Stimulated activated naive CD4-positive, alpha-beta T cell treated with Interleukin-2 at 50 U/mL for 16 hours (primary cell): ENCODE measurements around the gene HS2ST1.
"Not testable (repeated sequence)": the region's sequence is repeated elsewhere in the genome, so short reads cannot be mapped to it uniquely, and the experiment has no call there.

Source experiments
- DNase-seq: peaks from one replicate; lab custom pipeline; 2025; lab: John Stamatoyannopoulos, UW

The HS2ST1 gene

DNA sequence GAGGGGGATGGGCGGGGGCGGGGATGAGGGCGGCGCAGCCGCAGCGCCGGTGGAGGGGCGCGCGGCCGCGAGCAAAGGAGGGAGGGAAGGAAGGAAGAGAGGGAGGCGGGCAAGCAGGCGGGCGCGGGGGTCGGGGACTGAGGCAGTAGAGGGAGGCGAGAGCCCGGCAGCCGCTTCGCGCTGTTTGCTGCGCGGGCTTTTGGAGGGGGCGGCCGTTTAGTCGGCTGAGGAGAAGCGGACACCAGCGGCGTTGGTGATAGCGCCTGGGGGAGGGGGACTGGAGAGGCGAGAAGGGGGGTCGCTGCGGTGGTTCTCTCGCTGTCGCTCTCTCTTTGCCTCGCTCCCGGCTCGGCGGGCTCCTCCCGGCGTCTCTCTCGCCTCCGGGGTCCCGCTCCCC is at the start of gene HS2ST1:
HS2ST1 (plus strand) TSS at position 35 of the 397 bp plus-strand sequence.
- DNase-seq, result no peak

DNA sequence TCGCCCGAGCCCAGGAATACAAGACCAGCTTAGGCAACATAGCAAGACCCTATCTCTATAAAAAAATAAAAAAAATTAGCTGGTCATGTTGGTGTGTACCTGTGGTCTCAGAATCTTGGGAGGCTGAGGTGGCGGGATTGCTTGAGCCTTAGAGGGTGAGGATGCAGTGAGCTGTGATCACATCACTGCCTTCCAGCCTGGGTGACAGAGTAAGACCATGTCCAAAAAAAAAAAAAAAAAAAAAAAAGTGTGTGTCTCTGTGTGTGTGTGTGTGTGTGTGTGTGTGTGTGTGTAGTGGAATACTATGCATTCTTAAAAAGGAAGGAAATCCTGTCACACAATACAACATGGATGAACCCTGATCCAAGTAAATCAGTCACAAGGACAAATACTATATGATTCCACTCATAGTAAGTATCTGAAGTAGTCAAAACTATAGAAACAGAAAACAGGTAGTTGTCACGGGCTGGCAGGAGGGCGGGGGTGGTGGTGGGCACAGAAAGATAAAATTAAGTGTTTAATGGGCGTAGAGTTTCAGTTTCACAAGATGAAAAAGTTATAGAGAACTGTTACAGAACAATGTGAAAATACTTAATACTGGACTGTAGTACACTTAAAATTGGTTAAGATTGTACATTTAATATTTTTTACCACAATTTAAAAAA is 48.3 kb upstream of the HS2ST1 start:
- peak; percentile 1 for DNase-seq

DNA sequence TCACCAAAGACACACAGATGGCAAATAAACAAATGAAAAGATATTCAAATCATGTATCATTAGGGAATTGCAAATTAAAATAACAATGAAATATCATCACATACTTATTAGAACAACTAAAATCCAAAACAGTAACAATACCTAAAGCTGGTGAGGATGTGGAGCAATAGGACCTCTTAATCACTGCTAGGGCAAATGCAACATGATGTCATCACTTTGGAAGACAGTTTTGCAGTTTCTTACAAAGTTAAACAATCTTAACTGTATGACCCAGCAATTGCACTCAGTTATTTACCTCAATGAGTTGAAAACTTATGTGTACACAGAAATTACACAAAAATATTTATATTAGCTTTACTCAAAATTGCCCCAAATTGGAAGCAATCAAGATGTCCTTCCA is 47.8 kb upstream of the HS2ST1 start:
- no peak for DNase-seq

DNA sequence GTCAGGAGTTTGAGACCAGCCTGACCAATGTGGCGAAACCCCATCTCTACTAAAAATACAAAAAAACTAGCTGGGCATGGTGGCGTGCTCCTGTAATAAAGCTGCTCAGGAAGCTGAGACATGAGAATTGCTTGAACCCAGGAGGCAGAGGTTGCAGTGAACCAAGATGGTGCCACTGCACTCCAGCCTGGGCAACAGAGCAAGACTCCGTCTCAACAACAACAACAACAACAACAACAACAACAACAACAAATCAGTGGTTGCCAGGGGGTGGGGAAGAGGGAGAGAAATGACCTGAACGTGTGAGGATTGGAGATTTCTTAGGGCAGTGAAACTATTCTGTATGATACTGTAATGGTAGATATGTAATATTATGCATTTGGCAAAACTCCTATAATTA is 47.2 kb upstream of the HS2ST1 start:
- not testable (repeated sequence) for DNase-seq

DNA sequence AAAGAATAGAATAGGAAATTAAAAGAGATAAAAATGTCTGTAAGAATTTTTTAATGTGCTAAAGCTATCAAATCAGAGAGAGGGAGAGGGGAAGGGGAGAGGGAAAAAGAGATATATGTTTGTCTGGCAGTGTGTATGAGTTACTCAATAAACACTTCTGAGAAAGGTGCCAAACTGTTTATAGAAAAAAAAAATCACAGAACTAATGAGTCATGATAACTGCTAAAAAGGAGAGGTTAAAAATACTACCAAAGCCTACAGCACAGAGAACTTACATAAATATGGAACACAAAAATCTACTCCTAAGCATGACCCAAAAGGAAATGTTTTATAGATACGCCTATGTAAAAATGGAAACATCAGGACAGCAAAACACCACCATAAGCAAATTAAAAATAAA is 46.0 kb upstream of the HS2ST1 start:
- DNase-seq, result no peak

DNA sequence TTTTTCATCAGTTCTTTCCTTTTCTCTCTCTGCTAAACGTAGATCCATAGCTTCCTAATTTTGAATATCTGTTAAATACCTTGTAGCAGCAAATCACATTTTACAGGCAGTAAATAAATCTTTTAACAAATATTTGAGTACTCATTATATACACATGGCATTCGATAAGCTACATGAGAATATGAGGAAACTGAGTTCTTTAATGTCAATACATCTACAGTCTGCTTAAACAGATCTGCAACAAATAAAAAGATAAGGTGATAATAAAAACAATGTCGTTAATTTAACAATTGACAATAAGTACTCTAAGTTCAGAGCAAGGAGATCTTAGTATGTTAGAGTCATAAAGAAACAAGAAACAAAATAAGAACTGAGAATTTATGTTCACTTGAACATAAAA is 43.4 kb upstream of the HS2ST1 start:
- no peak for DNase-seq

DNA sequence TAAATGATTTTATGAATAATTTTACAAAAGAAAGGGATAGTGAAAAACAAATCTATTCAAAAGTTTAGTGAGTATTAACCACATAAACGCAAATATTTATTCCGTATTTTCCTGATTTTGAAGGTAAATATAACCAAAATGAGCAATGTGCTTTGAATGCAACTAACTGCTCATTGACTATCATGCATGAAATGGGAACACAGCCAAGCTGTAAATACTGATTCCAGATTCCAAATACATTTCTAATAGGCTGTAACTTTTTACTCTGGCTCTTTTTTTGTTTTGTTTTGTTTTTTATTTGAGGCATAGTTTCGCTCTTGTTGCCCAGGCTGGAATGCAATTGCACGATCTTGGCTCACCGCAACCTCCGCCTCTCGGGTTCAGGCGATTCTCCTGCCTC is 42.3 kb upstream of the HS2ST1 start:
- DNase-seq, result no peak

DNA sequence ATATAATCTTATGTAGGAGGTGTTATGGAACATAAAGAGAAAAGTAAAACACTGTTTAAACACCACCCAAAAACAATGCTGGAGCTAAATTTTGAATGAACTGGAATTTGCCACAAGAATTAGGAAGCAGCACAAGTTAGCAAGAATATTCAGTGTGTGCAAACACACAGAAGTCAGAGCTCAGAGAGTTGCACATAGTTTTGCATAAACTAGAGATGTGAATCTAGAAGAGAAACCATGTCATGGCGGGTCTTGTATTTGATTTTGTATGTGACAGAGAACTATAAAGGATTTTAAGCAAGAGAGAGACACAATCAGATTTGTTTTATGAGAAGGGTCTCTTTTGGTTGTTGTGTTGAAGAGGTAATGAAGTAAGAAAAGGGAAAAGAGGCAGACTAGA is 38.7 kb upstream of the HS2ST1 start:
- DNase-seq, result no peak

DNA sequence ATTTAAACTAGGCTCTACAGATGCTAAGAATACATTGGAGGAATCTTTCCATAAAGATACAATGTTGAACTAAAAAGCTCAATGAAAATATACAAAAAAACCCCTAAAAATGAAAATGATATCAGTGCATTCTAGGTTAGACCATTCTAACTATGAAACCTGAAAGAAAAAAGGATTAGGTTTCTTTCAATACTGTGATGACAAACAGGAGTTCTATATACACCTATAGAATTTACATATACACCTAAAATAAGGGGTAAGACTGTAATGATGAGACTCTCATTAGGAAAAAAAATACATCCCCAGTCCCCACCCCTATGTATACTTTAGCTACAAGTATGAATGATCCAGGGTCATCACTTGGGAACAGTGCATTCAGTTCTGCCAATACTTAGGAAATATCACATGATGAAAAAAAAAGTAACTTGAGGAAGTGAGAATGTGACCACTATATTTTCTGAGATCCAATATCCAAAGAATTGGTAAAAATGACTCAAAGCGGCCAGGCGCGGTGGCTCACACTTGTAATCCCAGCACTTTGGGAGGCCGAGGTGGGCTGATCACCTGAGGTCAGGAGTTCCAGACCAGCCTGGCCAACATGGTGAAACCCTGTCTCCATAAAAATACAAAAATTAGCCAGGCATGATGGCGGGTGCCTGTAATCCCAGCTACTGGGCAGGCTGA is 26.8 kb upstream of the HS2ST1 start:
- no peak for DNase-seq

DNA sequence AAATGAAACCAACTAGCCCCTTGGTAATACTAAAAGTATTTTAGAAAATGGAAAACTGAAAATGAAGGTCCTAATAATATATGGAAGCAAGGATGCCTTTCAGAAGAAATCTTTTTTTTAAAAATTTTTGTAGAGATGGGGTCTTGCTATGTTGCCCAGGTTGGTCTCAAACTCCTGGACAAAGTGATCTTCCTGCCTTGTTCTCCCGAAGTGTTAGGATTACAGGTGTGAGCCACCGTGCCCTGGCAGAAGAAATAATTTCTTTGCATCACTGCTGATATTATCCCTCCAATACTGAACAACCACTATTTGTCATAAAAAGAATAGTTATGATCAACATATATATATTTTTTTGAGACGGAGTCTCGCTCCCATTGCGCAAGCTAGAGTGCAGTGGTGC is 26.1 kb upstream of the HS2ST1 start:
- no peak for DNase-seq

DNA sequence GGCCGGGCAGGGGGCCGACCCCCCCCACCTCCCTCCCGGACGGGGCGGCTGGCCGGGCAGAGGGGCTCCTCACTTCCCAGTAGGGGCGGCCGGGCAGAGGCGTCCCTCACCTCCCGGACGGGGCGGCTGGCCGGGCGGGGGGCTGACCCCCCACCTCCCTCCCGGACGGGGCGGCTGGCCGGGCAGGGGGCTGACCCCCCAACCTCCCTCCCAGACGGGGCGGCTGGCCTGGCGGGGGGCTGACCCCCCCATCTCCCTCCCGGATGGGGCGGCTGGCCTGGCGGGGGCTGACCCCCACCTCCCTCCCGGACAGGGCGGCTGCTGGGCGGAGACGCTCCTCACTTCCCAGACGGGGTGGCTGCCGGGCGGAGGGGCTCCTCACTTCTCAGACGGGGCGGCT is 15.0 kb upstream of the HS2ST1 start:
- DNase-seq, result not testable (repeated sequence)

DNA sequence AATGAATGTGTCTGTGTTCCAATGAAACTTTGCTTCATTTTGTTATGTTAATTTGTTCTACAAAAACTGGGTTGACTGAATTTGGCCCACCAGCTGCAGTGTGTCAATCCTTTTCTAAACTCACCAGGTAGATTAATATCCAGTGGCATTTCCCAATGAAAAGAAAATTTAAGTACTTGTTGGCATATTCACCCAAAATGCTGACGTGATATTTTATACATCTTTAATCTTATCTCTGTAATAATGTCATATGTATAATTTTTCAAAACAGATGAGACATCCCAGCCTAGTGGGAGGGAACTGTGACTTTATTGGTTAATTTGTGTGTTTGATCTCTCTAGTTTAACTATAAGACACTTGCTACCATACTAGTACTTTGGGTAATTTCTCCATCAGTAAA is 8.6 kb upstream of the HS2ST1 start:
- no peak for DNase-seq

DNA sequence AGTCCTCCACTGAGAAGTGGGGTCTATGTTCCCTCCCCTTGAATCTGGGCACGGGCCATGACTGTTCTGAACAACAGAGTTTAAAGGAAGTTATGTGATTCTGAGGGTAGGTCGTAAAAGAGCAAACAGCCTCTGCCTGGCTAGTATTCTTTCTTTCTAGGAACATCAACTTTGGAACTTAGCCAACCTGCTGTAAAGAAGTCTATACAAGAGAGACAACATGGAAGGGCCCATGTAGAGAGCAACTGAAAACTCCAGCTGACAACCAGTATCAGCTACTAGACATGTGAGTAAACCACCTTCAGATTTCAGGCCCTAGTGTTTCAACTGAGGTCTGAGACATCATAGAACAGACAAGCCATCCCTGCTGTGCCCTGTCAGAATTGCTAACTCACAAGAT is 8.0 kb upstream of the HS2ST1 start:
- DNase-seq, result no peak

DNA sequence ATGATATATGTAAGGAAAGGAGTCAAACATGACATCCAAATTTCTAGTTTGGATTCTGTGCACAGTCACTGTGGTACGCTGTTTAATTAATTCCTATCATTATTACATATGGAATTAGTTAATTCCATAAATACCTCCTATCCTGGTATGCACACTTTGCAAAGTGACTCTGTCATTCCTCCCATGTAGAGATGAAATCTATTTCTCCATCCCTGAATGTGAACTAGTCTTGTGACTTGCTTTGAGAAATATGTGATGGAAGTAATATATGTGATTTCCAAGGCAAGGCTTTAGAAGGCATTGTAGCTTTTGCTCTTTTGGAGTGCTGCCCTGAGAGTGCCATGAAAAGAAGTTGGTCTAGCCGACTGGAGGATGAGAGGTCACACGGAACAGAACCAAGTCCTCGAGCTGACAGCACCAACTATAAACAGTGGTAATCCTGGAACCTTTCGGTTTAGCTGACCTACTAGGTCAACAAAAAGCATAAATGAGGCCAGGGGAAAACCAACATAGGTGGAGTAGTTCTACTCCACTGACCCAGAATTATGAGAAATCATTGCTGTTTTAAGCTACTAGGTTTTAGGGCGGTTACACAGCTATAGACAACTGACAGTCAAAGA is 2.0 kb upstream of the HS2ST1 start:
- no peak for DNase-seq

DNA sequence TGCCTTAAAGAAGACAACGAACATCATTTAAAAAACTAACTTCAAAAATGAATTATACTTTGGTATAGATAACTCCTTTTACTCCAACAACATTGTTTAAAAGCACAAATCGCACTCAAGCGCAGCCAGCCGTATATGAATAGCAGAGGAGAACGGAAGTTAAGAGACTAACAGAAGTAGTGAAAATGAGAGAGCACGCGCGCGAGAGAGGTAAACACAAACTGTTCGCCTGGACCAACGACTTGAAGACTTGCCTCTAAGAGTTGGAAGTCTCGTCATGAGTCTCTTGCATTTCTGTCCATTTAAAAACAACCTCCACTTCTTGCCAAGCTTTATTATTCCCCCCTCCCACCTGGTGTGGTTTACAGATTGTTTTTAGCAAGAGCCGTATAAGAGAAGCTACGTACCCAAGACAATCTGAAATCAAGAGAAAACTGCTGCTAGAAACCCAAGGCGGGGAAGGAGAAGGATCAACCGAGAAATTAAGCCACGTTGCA is 988 bp upstream of the HS2ST1 start:
- DNase-seq, result peak; percentile 24

DNA sequence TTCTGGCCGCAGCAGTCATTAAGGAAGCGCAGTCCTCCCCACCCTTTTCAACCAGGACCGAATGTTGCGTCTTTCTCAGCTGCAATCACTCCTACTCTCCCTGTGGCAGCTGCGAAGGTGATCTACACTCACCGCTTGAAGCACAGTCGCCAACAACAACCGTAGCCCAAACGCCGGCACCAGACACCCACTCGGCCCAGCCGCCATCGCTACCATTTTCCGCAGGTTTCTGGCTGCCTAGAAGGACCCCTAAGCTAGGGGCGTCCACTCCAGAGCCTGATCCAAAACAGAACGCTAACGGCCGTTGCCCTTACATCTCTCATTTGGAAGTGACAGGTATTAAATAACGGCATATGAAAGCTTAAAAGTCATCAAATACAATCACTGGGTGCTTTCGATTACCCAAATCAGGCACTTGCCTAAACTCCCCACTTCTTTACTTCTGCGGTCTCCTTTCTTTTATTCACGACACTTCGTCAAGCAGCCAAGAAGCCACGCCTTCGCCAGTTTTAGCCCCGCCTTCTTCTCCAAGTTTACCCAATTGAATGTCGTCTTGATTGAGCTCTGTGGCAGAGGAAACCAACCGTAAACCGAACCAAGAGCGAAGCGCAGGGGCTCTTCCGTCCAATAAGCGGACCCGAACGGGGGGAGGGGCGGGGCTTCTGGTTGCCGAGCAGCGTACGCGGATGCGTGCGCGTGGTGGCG is 387 bp upstream of the HS2ST1 start, which contains the start of gene SELENOF:
SELENOF (minus strand) TSS at position 231 of the 705 bp plus-strand sequence; CDS start at position 216, 15 bp downstream.
- peak; percentile 99 for DNase-seq

DNA sequence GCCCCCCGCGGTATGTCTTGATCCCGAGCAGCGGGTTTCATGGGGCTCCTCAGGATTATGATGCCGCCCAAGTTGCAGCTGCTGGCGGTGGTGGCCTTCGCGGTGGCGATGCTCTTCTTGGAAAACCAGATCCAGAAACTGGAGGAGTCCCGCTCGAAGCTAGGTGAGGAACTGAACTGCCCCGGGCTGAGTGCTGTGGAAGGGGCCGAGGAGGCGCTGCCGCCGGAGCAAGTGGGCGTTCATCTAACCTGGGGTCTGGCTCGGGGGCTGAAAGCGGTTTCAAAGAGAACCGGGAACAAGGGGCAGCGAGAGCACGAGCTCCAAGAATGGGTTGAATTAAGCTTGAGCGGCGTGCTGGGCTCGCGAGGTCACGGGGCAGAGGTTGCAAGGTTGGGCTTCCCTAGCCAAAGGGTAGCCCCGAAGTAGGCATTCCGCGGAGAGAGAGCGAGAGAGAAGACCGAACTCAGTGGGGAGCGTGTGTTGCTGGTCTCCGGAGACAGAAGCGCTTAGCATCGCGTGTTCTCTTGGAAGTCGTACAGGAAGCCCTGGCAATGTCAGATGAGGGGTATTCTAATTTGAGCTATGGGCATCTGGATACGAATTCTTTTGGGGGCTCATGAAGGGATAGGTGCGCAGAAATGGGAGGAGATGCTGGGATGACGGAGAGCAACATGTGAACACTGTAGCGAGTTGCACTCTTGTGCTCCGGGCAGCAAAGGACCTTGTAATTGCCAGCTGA is 732 bp downstream of the HS2ST1 start:
- peak; percentile 50 for DNase-seq

DNA sequence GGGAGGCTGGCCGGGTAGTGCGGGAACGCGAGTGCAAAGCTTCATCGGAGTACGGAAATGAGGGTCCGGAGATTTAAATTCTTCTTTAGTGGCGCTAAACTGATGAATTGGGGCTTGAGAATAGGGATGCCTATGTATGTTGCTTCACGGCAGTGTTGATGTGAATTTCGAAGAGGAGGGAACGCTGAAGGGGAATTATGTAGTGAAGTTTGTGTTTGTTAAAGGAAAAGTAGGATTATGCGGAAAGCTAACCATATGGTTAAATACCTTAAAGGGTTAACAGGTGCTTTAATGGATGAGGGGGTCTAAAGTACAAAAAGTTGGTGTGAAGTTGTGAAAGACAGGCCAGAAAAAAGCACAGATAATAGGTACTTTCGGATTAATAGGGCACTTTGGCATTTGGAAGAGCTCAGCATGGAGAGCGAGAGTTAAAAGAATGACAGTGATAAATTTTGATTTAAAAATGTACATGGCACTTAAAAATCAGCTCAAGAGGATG is 1.4 kb downstream of the HS2ST1 start:
- DNase-seq, result no peak

DNA sequence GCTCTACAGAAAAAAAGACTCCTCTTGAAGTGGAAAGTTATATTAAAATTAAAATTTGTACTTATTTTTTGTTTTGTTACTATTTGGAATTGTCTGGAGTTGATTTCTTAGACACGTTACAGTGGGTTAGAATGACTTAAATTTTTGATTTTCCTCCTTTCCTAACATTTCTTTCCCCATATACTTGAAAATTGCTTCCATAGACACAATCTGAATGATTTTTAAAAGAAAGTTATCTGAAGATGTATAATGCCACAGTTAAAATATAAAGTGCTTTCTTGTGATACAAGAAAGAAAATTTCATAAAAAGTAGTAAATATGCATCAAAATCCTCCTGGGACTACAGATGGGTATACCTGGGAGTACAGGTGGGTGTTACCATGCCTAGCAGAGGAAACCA is 2.3 kb downstream of the HS2ST1 start:
- DNase-seq, result no peak

DNA sequence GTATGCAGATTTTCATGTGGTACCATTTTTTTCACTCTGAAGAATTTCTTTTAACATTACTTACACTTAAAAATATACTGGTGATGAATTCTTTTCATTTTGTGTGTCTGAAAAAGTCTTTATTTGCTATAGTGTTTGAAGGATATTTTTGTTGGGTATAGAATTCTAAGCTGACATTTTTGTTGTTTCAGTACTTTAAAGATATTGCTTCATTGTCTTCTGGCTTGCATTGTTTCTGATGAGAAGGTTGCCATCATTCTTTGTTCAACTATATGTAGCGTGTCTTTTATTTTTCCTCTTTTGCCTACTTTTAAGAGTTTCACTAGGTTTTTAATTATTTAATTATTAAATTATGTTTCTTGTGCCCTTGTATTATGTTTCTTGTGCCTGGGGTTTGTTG is 8.0 kb downstream of the HS2ST1 start:
- no peak for DNase-seq

DNA sequence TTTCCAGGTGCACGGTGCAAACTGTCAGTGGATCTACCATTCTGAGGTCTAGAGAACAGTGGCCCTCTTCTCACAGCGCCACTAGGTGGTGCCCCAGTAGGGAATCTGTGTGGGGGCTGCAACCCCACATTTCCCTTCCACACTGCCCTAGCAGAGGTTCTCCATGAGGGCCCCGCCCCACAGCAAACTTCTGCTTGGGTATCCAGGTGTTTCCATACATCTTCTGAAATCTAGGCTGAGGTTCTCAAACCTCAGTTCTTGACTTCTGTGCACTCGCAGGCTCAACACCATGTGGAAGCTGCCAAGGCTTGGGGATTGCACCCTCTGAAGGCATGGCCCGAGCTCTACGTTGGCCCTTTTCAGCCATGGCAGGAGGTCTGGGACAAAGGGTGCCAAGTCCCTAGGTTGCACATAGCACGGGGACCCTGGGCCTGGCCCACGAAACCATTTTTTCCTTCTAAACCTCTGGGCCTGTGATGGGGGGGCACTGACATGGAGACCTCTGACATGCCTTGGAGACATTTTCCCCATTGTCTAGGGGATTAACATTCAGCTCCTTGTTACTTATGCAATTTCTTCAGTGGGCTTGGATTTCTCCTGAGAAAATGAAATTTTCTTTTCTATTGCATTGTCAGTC is 10.0 kb downstream of the HS2ST1 start:
- no peak for DNase-seq
